ENCODE data around the gene RGP1.

Gene RGP1

DNA sequence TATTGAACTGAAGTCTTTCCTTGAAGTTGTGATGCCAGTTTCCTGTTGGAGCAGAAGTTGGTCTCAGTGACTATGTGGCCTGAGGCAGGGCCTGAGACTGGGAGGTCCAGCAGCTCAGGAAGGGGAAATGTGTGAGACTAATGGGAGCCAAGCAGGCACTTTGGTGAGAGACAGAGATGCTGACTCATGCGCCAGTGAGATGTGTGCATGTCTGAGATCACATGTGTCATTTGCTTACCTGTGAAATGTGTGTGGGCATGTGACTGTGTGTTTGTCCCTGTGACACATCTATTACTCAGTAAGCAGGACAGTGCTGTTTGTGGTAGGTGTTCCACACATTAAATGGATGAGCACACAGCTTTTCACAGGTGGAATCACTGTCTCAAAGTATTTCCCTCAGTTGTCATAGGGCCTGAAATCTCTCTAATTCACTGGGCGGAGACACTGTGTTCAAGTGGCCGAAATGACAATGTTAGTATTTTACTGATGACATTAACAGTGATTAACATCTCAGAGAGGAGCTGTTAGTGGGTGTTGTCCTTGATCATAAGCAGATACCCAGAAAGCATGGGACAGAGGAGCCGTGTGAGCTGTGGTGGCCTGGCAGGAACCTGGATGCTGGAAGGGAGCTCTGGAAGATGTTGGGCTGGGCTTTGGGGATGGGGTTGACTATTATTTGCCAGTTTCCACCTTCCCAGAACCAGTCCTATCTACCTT lies 49.7 kb downstream of the RGP1 start:
- no peaks in the 10 kb centered on the region for H3K9me3 ChIP-seq (ENCODE audit: control insufficient read depth, low read length)
- no peak overlapping the region for H3K27ac ChIP-seq (ENCODE audit: insufficient read depth, low read length, poor library complexity, severe bottlenecking)
- H3K36me3 ChIP-seq (ENCODE audit: control insufficient read depth, insufficient read depth, low read length): no peaks in the 10 kb centered on the region
- no peaks in the 10 kb centered on the region for H3K27me3 ChIP-seq (replicated peaks; ENCODE audit: control insufficient read depth, insufficient read depth, low read length, poor library complexity, severe bottlenecking)
- no peaks in the 10 kb centered on the region for H3K4me1 ChIP-seq (ENCODE audit: control insufficient read depth, insufficient read depth, low read length, poor library complexity, severe bottlenecking)
- DNase-seq: no peak
- H3K4me3 ChIP-seq (ENCODE audit: insufficient read depth, low read depth, low read length, poor library complexity, severe bottlenecking): no peak overlapping the region

DNA sequence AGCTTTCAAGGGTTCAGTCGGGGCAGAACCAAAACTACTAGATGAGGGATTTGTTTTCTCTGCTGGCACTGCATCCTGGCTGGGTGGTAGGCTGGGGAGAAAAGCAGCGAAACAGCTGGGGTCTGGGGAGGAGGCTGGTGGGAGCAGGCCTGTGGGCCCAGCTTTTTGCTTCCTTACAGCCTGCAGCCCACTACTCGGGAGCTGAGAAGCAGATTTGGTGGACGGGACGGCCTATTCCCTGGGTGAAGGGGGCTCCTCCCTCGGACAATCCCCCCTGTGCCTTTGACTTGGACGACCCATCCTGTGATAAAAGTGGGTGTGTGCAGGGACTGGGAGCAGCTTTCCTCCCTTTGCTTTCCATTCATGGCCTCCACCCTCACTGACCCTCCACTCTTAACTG lies 51.4 kb downstream of the RGP1 start:
- Histone ChIP-seq H3K27ac (ENCODE audit: insufficient read depth, low read length, poor library complexity, severe bottlenecking) (no peak overlapping the region), H3K36me3 (ENCODE audit: control insufficient read depth, insufficient read depth, low read length) (peaks cover 8% of the 10 kb centered on the region), H3K27me3 (replicated peaks; ENCODE audit: control insufficient read depth, insufficient read depth, low read length, poor library complexity, severe bottlenecking) (no peaks in the 10 kb centered on the region), H3K9me3 (ENCODE audit: control insufficient read depth, low read length) (no peaks in the 10 kb centered on the region), H3K4me1 (ENCODE audit: control insufficient read depth, insufficient read depth, low read length, poor library complexity, severe bottlenecking) (no peaks in the 10 kb centered on the region), H3K4me3 (ENCODE audit: insufficient read depth, low read depth, low read length, poor library complexity, severe bottlenecking) (no peak overlapping the region)
- DNase-seq: no peak

DNA sequence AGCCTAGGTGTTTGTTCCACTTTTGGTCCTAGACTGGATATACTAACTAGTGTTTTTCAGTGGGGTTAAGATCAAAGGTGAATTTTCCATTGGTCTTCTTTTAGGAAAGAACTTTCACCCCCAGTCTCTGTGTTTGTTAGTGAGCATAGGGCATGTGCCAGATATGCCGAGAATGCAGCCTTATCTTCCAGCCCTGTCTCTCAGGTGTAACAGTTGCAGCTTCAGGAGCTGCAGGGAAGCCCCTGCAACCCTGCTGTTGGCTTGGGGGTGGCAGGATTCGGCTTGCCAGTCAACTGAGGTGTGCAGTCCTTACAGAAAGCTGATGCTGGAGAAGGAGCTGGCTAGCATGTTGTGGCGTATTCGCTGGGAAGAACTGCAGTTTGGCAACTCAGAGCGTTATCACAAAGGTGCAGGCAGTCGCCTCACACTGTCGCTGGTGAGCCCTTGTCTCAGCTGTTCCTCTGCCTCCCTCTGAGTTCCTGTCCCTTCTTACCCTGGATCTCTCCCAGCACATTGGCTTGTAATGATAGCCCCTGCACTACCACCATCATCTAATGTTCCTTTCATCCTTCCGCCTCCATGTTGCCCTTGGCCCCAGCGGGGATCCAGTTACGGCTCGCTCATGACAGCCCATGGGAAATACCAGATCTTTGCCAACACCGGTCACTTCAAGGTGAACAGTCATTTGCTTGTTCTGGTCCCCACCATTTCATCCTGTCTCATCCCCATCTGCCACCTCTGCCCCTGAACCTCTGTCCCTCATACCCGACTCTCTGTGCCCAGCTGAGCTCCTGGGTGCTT lies 52.4 kb downstream of the RGP1 start:
- Histone ChIP-seq H3K27ac (ENCODE audit: insufficient read depth, low read length, poor library complexity, severe bottlenecking) (no peak overlapping the region), H3K4me3 (ENCODE audit: insufficient read depth, low read depth, low read length, poor library complexity, severe bottlenecking) (no peak overlapping the region), H3K9me3 (ENCODE audit: control insufficient read depth, low read length) (no peaks in the 10 kb centered on the region), H3K27me3 (replicated peaks; ENCODE audit: control insufficient read depth, insufficient read depth, low read length, poor library complexity, severe bottlenecking) (no peaks in the 10 kb centered on the region), H3K36me3 (ENCODE audit: control insufficient read depth, insufficient read depth, low read length) (peaks cover 16% of the 10 kb centered on the region), H3K4me1 (ENCODE audit: control insufficient read depth, insufficient read depth, low read length, poor library complexity, severe bottlenecking) (no peaks in the 10 kb centered on the region)
- no peak for DNase-seq

DNA sequence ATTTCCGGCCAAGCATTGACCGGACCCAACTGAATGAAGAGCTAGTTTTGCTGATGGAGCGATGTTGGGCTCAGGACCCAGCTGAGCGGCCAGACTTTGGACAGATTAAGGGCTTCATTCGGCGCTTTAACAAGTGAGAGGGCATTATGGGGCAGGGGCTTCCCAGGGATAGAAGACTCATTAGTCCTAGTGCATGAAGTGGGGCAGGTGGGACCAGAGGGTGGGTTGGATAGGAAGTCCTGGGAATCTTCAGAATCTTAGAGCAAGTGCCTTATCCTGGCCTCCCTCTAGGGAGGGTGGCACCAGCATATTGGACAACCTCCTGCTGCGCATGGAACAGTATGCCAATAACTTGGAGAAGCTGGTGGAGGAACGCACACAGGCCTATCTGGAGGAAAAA lies 57.0 kb downstream of the RGP1 start:
- Histone ChIP-seq H3K4me1 (ENCODE audit: control insufficient read depth, insufficient read depth, low read length, poor library complexity, severe bottlenecking) (no peaks in the 10 kb centered on the region), H3K27me3 (replicated peaks; ENCODE audit: control insufficient read depth, insufficient read depth, low read length, poor library complexity, severe bottlenecking) (no peaks in the 10 kb centered on the region), H3K4me3 (ENCODE audit: insufficient read depth, low read depth, low read length, poor library complexity, severe bottlenecking) (no peak overlapping the region), H3K9me3 (ENCODE audit: control insufficient read depth, low read length) (no peaks in the 10 kb centered on the region), H3K36me3 (ENCODE audit: control insufficient read depth, insufficient read depth, low read length) (peaks cover 24% of the 10 kb centered on the region), H3K27ac (ENCODE audit: insufficient read depth, low read length, poor library complexity, severe bottlenecking) (no peak overlapping the region)
- DNase-seq: no peak
